Lower leg skin (tissue), 3 donors: ENCODE measurements around the gene TAF11.

ENCODE experiments used
- CTCF ChIP-seq, 3 donors: fragments of 450-650 bp; IDR thresholded peaks; one replicate each; pipeline ENCODE4 v1.5.1; 2016; ENCODE audit warnings: antibody characterized with exemption in 3 of 3, mild to moderate bottlenecking in 3 of 3, moderate library complexity in 2 of 3
- POLR2A ChIP-seq, 2 donors: fragments of 450-650 bp; IDR thresholded peaks; one replicate each; pipeline ENCODE4 v1.6.1; 2016 to 2017; ENCODE audit warnings: antibody characterized with exemption in 2 of 2, mild to moderate bottlenecking in 1 of 2, moderate library complexity in 1 of 2

- TF ChIP-seq CTCF (IDR thresholded peaks at IDR 0.05) (no peak), POLR2A (IDR thresholded peaks at IDR 0.05) (no peak)
Measured at GRCh38 chr6:34867484-34867883, 20.4 kb downstream of the TAF11 start.
